ENCODE results near the gene BAK1.
"Not testable (repeated sequence)": the region's sequence is repeated elsewhere in the genome, so short reads cannot be mapped to it uniquely, and the experiment has no call there.

BAK1 gene

DNA sequence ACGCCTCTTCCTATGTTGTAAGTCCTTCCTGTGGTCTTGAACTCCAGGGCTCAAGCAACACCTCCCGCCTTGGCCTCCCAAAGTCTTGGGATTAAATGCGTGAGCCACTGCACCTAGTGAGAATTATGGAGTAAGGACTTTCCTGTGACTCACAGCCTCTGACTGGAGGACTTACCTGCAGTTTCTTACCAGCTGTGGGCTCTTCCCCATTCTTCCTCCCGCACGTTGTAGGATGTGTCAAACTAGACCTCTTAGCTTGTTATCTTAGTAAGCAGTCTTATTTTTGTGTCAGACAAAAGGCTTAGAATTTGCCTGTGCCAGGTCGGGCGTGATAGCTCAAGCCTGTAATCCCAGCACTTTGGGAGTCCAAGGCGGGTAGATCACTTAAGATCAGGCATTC, 30.9 kb downstream of the BAK1 start:
- no peak for DNase-seq

GRCh38 chr6:33547499-33547898, 32.6 kb downstream of the BAK1 start:
- no peak for DNase-seq

- no peak for DNase-seq
Measured at GRCh38 chr6:33546766-33547165, 33.3 kb downstream of the BAK1 start.

DNA sequence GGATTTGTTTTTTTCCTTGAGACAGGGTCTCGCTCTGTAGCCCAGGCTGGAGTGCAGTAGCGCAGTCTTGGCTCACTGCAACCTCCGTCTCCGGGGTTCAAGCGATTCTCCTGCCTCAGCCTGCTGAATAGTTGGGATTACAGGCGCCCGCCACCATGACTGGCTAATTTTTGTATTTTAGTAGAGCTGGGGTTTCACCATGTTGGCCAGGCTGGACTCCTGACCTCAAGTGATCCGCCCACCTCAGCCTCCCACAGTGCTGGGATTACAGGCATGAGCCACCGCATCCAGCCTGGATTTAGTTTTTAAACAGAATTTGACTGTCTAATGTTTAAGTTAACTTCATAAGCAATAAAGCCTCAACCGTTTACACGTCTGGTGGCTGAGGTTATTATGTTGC, 34.8 kb downstream of the BAK1 start:
- not testable (repeated sequence) for DNase-seq

DNA sequence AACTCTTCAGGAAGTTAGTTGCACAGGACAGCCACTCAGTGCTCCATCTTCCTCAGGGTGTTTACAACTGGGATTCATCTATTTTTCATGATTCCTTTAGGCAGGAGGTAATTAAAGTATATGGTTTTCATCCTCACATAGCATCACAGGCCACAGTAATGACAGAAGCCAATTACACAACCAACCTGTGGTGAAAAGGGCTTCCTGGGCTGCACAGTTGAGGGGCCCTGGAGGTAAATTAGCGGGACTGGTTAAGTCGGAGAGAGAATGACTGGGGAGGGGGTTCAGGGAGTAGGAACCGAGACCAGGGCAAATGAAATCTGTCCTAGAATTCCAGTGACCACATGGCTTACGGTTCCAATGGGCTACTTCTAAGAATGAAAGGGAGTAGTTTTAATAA, 37.0 kb downstream of the BAK1 start:
- DNase-seq, result no peak

DNA sequence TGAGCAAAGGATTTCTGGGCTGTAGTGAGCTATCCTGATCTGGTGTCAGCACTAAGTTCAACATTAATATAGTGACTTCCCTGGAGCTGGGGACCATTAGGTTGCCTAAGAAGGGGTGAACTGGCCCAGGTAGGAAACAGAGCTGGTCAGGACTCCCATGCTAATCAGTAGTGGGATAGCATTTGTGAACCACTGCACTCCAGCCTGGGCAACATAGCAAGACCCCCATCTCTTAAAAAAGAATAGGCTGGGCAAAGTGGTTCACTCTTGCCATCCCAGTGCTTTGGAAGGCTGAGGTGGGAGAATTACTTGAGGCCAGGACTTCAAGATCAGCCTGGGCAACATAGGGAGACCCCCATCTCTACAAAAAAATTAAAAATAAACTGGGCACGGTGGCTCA, 39.3 kb downstream of the BAK1 start:
- no peak for DNase-seq

GRCh38 chr6:33534702-33535101, 45.4 kb downstream of the BAK1 start:
- no peak for DNase-seq

GRCh38 chr6:33533163-33533869, 46.8 kb downstream of the BAK1 start:
- DNase-seq, result not testable (repeated sequence)

- DNase-seq, result not testable (repeated sequence)
Measured at GRCh38 chr6:33532431-33532830, 47.6 kb downstream of the BAK1 start.

GRCh38 chr6:33530617-33531016, 49.5 kb downstream of the BAK1 start:
- DNase-seq, result not testable (repeated sequence)

All from COR-L47 (cell line).